ENCODE measurements around the gene TRDN.

The TRDN gene

GRCh38 chr6:123448306-123448884 is 188.4 kb downstream of the TRDN start:
- ATAC-seq, result no peak

DNA sequence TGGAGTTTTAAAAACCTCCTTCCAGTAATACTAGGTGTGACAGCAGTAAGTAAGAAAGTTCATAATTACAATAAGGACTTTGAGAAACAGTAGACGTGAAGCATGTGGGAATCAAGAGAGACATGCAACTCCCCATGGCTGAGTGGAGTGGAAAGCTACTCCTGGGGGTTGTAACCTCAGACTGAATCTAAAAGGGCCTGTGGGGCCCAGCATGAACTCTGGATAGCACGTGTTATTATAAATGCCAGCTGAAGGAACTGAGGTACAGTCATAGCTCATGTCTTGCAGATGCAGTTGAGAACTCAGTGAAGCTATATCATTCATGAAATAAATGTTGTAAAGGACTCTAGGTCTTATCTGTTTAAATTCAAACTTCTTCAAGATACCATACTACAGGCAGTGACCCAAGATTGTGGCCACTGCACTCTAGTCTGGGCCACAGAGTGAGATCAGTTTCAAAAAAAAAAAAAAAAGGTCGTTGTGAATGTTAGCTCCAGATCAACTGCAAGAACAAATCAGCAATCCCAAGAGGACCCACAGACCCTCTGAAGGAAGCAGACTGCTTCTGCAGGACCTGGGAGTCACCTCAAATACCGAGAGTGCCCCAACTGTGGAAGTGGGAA is 189.3 kb downstream of the TRDN start:
- ATAC-seq, result no peak
- no peak for TF ChIP-seq ZFP30 (CRISPR knock-in tag; IDR thresholded peaks at IDR 0.05)
- TF ChIP-seq ZNF8 (CRISPR knock-in tag; IDR thresholded peaks at IDR 0.05), result no peak
- no peak for TF ChIP-seq ZC3H10 (CRISPR knock-in tag; IDR thresholded peaks at IDR 0.05)
- no peak for TF ChIP-seq POU6F1 (CRISPR knock-in tag; IDR thresholded peaks at IDR 0.05; ENCODE audit: borderline replicate concordance, low read depth)

More at GRCh38 chr6:123448306-123448884, 188.4 kb downstream of the TRDN start:
- TF ChIP-seq CSDC2 (CRISPR knock-in tag; IDR thresholded peaks at IDR 0.05) (no peak), ZFP3 (CRISPR knock-in tag; IDR thresholded peaks at IDR 0.05) (no peak), ZNF565 (CRISPR knock-in tag; conservative IDR thresholded peaks at IDR 0.05; ENCODE audit: low read depth) (no peak), PPARA (CRISPR knock-in tag; IDR thresholded peaks at IDR 0.05; ENCODE audit: borderline replicate concordance) (no peak), ZNF70 (CRISPR knock-in tag; IDR thresholded peaks at IDR 0.05) (no peak), SNAI2 (CRISPR knock-in tag; IDR thresholded peaks at IDR 0.05) (no peak), ESRRG (CRISPR knock-in tag; IDR thresholded peaks at IDR 0.05) (no peak)

GRCh38 chr6:123439371-123439770 is 197.4 kb downstream of the TRDN start:
- no peak for TF ChIP-seq ARNTL (CRISPR knock-in tag; IDR thresholded peaks at IDR 0.05; ENCODE audit: borderline replicate concordance, low read depth)
- no peak for TF ChIP-seq TOX (CRISPR knock-in tag; IDR thresholded peaks at IDR 0.05; ENCODE audit: borderline replicate concordance)
- TF ChIP-seq ZNF70 (CRISPR knock-in tag; IDR thresholded peaks at IDR 0.05), result no peak
- TF ChIP-seq, protein P1, sequence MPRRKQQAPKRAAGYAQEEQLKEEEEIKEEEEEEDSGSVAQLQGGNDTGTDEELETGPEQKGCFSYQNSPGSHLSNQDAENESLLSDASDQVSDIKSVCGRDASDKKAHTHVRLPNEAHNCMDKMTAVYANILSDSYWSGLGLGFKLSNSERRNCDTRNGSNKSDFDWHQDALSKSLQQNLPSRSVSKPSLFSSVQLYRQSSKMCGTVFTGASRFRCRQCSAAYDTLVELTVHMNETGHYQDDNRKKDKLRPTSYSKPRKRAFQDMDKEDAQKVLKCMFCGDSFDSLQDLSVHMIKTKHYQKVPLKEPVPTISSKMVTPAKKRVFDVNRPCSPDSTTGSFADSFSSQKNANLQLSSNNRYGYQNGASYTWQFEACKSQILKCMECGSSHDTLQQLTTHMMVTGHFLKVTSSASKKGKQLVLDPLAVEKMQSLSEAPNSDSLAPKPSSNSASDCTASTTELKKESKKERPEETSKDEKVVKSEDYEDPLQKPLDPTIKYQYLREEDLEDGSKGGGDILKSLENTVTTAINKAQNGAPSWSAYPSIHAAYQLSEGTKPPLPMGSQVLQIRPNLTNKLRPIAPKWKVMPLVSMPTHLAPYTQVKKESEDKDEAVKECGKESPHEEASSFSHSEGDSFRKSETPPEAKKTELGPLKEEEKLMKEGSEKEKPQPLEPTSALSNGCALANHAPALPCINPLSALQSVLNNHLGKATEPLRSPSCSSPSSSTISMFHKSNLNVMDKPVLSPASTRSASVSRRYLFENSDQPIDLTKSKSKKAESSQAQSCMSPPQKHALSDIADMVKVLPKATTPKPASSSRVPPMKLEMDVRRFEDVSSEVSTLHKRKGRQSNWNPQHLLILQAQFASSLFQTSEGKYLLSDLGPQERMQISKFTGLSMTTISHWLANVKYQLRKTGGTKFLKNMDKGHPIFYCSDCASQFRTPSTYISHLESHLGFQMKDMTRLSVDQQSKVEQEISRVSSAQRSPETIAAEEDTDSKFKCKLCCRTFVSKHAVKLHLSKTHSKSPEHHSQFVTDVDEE (CRISPR knock-in tag; IDR thresholded peaks at IDR 0.05), result no peak
- TF ChIP-seq TCF4 (CRISPR knock-in tag; IDR thresholded peaks at IDR 0.05; ENCODE audit: borderline replicate concordance), result no peak
- no peak for TF ChIP-seq ZC3H10 (CRISPR knock-in tag; IDR thresholded peaks at IDR 0.05)
- TF ChIP-seq ESRRG (CRISPR knock-in tag; IDR thresholded peaks at IDR 0.05), result no peak
- TF ChIP-seq ZNF8 (CRISPR knock-in tag; IDR thresholded peaks at IDR 0.05), result no peak
- no peak for TF ChIP-seq RARB (CRISPR knock-in tag; IDR thresholded peaks at IDR 0.05)
- no peak for TF ChIP-seq POU6F1 (CRISPR knock-in tag; IDR thresholded peaks at IDR 0.05; ENCODE audit: borderline replicate concordance, low read depth)
- TF ChIP-seq ZFP30 (CRISPR knock-in tag; IDR thresholded peaks at IDR 0.05), result no peak
- TF ChIP-seq CREB5 (CRISPR knock-in tag; IDR thresholded peaks at IDR 0.05; ENCODE audit: low read depth), result no peak

GRCh38 chr6:123434186-123434585 is 202.6 kb downstream of the TRDN start:
- TF ChIP-seq PPARA (CRISPR knock-in tag; IDR thresholded peaks at IDR 0.05; ENCODE audit: borderline replicate concordance) (no peak), CREB5 (CRISPR knock-in tag; IDR thresholded peaks at IDR 0.05; ENCODE audit: low read depth) (no peak), ZNF8 (CRISPR knock-in tag; IDR thresholded peaks at IDR 0.05) (no peak), ESRRG (CRISPR knock-in tag; IDR thresholded peaks at IDR 0.05) (no peak), ZFP30 (CRISPR knock-in tag; IDR thresholded peaks at IDR 0.05) (no peak), CSDC2 (CRISPR knock-in tag; IDR thresholded peaks at IDR 0.05) (no peak), SNAI2 (CRISPR knock-in tag; IDR thresholded peaks at IDR 0.05) (no peak), ZNF70 (CRISPR knock-in tag; IDR thresholded peaks at IDR 0.05) (no peak), RARB (CRISPR knock-in tag; IDR thresholded peaks at IDR 0.05) (no peak), ISL1 (CRISPR knock-in tag; IDR thresholded peaks at IDR 0.05) (no peak), TCF4 (CRISPR knock-in tag; IDR thresholded peaks at IDR 0.05; ENCODE audit: borderline replicate concordance) (no peak), ZNF565 (CRISPR knock-in tag; conservative IDR thresholded peaks at IDR 0.05; ENCODE audit: low read depth) (no peak), GLIS3 (CRISPR knock-in tag; IDR thresholded peaks at IDR 0.05) (no peak)
- no peak for ATAC-seq

More at GRCh38 chr6:123439371-123439770, 197.4 kb downstream of the TRDN start:
- no peak for ATAC-seq

Data from SK-N-SH treated with all-trans-retinoic acid at 6 μM for 48 hours (cell line).